Tongue (tissue), 2 donors: Measurements from ENCODE around the gene STPG1. TPM values are rescaled to one million over a fixed set of nuclear protein-coding genes. Genes with fewer than 3 reads are reported as not detected.

Source experiments
- DNase-seq: peaks from one replicate; pipeline ENCODE4 v3.0.0-alpha.2; 2015
- total RNA-seq: library from RNA; depleted of rRNA; stranded (reverse); fragments of >200 nt; gene quantifications from one replicate; pipeline ENCODE4 v1.2.3, GENCODE V29; 2014

Gene STPG1
- total RNA-seq, 1 donor from 2014 or later: 1.8 TPM

DNA sequence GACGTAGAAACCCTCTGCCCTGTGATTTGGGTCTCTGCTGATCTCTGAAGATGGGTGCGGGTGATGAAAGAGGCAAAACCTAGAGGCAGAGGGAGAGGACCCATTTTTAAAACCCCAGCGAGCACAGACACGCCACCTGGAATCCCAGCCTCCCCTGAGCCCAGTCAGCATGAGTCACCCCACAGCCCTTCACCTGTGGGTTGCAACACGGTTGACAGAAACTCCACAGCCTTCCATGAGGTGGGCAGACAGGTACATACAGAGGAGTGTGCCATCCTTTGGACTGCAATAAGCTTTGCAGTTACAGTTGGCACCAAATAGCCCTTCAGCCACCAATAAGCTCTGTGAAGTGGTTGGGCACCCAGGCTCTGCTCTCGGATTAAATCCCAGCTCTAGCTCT, 96.5 kb downstream of the STPG1 start:
- no peak for DNase-seq

GRCh38 chr1:24316645-24317044, 96.9 kb downstream of the STPG1 start:
- DNase-seq: no peak

- no peak for DNase-seq
Measured at GRCh38 chr1:24315391-24315790, 98.2 kb downstream of the STPG1 start.

DNA sequence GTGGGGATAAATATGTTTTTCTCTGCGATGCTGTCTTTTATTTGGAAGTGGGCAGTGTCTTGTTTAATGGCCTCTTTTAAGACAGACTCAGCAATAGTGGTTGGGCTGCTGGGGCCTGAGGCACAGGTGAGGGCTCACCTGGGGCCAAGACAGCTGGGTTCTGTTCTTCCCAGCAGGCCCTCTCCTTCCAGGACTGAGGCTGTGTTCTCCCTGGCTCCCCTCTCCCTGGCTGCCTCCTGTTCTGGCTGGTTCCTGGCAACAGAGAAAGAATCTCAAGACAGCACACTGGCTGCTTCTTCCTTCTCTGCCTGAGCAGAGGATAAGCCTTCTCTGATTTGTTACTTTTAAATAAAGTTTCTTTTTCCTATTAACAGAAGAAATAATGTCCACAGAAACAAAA, 101.8 kb downstream of the STPG1 start:
- no peak for DNase-seq

- DNase-seq: no peak
Measured at GRCh38 chr1:24311234-24311633, 102.3 kb downstream of the STPG1 start.

GRCh38 chr1:24309762-24310485, 103.7 kb downstream of the STPG1 start:
- DNase-seq: no peak

GRCh38 chr1:24308365-24309015, 105.1 kb downstream of the STPG1 start:
- peak; percentile 35 for DNase-seq

Other genes starting within 250 kb of the STPG1 start
- 0.62 TPM for gene IFNLR1, start 226.5 kb downstream of the STPG1 start, total RNA-seq
- 26.8 TPM for gene GRHL3, start 94.4 kb downstream of the STPG1 start, total RNA-seq
- gene NIPAL3, start 2.0 kb upstream of the STPG1 start, total RNA-seq: 15.4 TPM
- 7.6 TPM for gene RCAN3, start 89.1 kb upstream of the STPG1 start, total RNA-seq
- 2.6 TPM for gene NCMAP, start 142.3 kb upstream of the STPG1 start, total RNA-seq
- 60.2 TPM for gene SRRM1, start 229.5 kb upstream of the STPG1 start, total RNA-seq